Ishikawa (cell line): ENCODE measurements around the gene ETNK1.

Experiments used
- CEBPB ChIP-seq: IDR thresholded peaks from 2 replicates; pipeline ENCODE4 v1.6.1; 2012
- CREB1 ChIP-seq: IDR thresholded peaks from 2 replicates; pipeline ENCODE4 v1.6.1; 2012; ENCODE audit warnings: low read depth
- EGR1 ChIP-seq: IDR thresholded peaks from 2 replicates; pipeline ENCODE4 v1.6.1; 2012
- EP300 ChIP-seq: IDR thresholded peaks from 2 replicates; pipeline ENCODE4 v1.6.1; 2012; ENCODE audit warnings: borderline replicate concordance
- FOXM1 ChIP-seq: IDR thresholded peaks from 2 replicates; pipeline ENCODE4 v1.6.1; 2012; ENCODE audit warnings: low read depth, borderline replicate concordance
- MAX ChIP-seq: IDR thresholded peaks from 2 replicates; pipeline ENCODE4 v1.6.1; 2012
- NFIC ChIP-seq: IDR thresholded peaks from 2 replicates; pipeline ENCODE4 v1.6.1; 2012
- RAD21 ChIP-seq: IDR thresholded peaks from 2 replicates; pipeline ENCODE4 v1.6.1; 2012; ENCODE audit warnings: low read depth
- REST ChIP-seq: IDR thresholded peaks from 2 replicates; pipeline ENCODE4 v1.6.1; 2012; ENCODE audit warnings: low read depth, mild to moderate bottlenecking
- TAF1 ChIP-seq: IDR thresholded peaks from 2 replicates; pipeline ENCODE4 v1.6.1; 2012; ENCODE audit warnings: low read depth, mild to moderate bottlenecking
- TCF12 ChIP-seq: IDR thresholded peaks from 2 replicates; pipeline ENCODE4 v1.6.1; 2012; ENCODE audit warnings: low read depth
- TEAD4 ChIP-seq: IDR thresholded peaks from 2 replicates; pipeline ENCODE4 v1.6.1; 2012
- USF1 ChIP-seq: IDR thresholded peaks from 2 replicates; pipeline ENCODE4 v1.6.1; 2012
- YY1 ChIP-seq: IDR thresholded peaks from 2 replicates; pipeline ENCODE4 v1.6.1; 2012; ENCODE audit warnings: low read depth
- ZBTB7A ChIP-seq: IDR thresholded peaks from 2 replicates; pipeline ENCODE4 v1.6.1; 2012; ENCODE audit warnings: low read depth

Gene ETNK1

GRCh38 chr12:22657538-22657937 is 32.6 kb downstream of the ETNK1 start:
- no peak for TF ChIP-seq CEBPB
- TF ChIP-seq YY1 = no peak
- TF ChIP-seq FOXM1 = no peak
- no peak for TF ChIP-seq ZBTB7A
- no peak for TF ChIP-seq CREB1
- no peak for TF ChIP-seq TEAD4
- no peak for TF ChIP-seq REST
- no peak for TF ChIP-seq USF1
- TF ChIP-seq EP300 = no peak
- no peak for TF ChIP-seq TAF1
- no peak for TF ChIP-seq EGR1
- no peak for TF ChIP-seq MAX
- no peak for TF ChIP-seq NFIC
- no peak for TF ChIP-seq TCF12
- no peak for TF ChIP-seq RAD21

- TF ChIP-seq RAD21 = no peak
- TF ChIP-seq USF1 = no peak
- no peak for TF ChIP-seq REST
- no peak for TF ChIP-seq YY1
- no peak for TF ChIP-seq TCF12
- TF ChIP-seq MAX = no peak
- no peak for TF ChIP-seq EP300
- no peak for TF ChIP-seq FOXM1
- no peak for TF ChIP-seq CEBPB
- TF ChIP-seq TEAD4 = no peak
- TF ChIP-seq NFIC = no peak
- TF ChIP-seq EGR1 = no peak
- TF ChIP-seq TAF1 = no peak
- TF ChIP-seq CREB1 = no peak
- TF ChIP-seq ZBTB7A = no peak
Observed at GRCh38 chr12:22658214-22658613, 33.2 kb downstream of the ETNK1 start.

- TF ChIP-seq CEBPB (no peak), EGR1 (no peak), NFIC (no peak), EP300 (no peak), RAD21 (no peak), MAX (no peak), CREB1 (no peak), TCF12 (no peak), TAF1 (no peak), USF1 (no peak), REST (no peak), TEAD4 (no peak), ZBTB7A (no peak), FOXM1 (no peak), YY1 (no peak)
Observed at GRCh38 chr12:22662356-22662755, 37.4 kb downstream of the ETNK1 start.

- 0 out of 2 replicates have a peak, but pooled peaks have one; percentile 6 for TF ChIP-seq CEBPB
- TF ChIP-seq RAD21 = no peak
- TF ChIP-seq CREB1 = no peak
Observed at GRCh38 chr12:22665476-22665875, 40.5 kb downstream of the ETNK1 start.
